ENCODE data around the gene LDLR.

DNA sequence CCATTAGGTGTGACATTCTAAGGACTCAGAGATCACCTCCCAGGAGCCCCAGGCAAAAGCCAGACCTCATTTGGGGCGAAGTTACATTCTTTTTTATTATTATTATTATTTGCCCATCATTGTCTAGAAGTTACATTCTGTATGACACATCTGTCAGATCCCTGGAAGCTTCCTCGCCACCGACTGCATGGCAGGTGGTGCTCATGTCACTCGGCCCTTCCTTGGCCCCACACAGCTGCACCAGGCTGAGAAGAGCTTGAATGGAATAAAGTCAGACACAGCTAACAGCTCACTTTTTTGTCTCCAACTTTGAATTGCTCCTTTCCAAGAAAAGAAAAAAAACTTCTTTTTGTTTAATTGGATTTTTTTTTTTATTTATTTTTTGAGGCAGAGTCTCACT, 41.4 kb upstream of the LDLR start:
- TF ChIP-seq, protein P1, sequence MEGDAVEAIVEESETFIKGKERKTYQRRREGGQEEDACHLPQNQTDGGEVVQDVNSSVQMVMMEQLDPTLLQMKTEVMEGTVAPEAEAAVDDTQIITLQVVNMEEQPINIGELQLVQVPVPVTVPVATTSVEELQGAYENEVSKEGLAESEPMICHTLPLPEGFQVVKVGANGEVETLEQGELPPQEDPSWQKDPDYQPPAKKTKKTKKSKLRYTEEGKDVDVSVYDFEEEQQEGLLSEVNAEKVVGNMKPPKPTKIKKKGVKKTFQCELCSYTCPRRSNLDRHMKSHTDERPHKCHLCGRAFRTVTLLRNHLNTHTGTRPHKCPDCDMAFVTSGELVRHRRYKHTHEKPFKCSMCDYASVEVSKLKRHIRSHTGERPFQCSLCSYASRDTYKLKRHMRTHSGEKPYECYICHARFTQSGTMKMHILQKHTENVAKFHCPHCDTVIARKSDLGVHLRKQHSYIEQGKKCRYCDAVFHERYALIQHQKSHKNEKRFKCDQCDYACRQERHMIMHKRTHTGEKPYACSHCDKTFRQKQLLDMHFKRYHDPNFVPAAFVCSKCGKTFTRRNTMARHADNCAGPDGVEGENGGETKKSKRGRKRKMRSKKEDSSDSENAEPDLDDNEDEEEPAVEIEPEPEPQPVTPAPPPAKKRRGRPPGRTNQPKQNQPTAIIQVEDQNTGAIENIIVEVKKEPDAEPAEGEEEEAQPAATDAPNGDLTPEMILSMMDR (IDR thresholded peaks at IDR 0.05 in 8 of 11, conservative IDR thresholded peaks at IDR 0.05 in 3 of 11) = no peak
- TF ChIP-seq POLR2A (IDR thresholded peaks at IDR 0.05) (no peak), POLR2AphosphoS5 (IDR thresholded peaks at IDR 0.05) (no peak)
